ENCODE measurements around the gene ARHGAP22. TPM values are rescaled to one million over a fixed set of nuclear protein-coding genes. Genes with fewer than 3 reads are reported as not detected.
A peak's percentile ranks its signal among the peaks of the same experiment; 100 is the strongest.

The ARHGAP22 gene
- total and polyA plus RNA-seq, 2 experiments from 2014 or later = 3.2 to 7.8 TPM

DNA sequence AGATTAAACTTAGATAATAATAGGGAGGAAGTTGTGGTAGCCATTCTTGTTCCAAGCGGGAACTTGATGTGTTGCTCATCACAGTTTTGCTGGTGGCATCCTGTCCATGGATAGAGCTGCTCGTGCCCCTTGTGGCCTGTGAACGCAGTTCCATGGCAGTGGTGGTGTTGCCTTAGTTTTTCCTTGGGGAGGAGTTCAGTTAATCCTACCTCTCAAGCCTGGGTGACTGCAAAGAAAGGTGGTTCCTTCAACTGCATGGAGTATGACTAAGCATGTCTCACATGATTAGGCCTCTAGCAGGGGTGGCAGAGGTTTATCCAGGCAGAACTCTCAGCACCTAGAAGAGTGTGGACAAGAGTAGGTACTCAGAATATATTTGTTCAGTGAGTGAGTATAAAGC is 198.7 kb downstream of the ARHGAP22 start:
- peak in 1 of 2 donors; percentile 10 for DNase-seq (ENCODE audit: low read depth in 1 of 2, low spot score in 1 of 2)
- Histone ChIP-seq H3K36me3 (peaks cover 7% of the 10 kb centered on the region), H3K4me3 (no peak overlapping the region), H3K9me3 (ENCODE audit: low read depth) (no peaks in the 10 kb centered on the region), H3K27me3 (no peaks in the 10 kb centered on the region), H3K4me1 (ENCODE audit: low read depth) (no peaks in the 10 kb centered on the region), H3K27ac (no peak overlapping the region)
- TF ChIP-seq, protein P1, sequence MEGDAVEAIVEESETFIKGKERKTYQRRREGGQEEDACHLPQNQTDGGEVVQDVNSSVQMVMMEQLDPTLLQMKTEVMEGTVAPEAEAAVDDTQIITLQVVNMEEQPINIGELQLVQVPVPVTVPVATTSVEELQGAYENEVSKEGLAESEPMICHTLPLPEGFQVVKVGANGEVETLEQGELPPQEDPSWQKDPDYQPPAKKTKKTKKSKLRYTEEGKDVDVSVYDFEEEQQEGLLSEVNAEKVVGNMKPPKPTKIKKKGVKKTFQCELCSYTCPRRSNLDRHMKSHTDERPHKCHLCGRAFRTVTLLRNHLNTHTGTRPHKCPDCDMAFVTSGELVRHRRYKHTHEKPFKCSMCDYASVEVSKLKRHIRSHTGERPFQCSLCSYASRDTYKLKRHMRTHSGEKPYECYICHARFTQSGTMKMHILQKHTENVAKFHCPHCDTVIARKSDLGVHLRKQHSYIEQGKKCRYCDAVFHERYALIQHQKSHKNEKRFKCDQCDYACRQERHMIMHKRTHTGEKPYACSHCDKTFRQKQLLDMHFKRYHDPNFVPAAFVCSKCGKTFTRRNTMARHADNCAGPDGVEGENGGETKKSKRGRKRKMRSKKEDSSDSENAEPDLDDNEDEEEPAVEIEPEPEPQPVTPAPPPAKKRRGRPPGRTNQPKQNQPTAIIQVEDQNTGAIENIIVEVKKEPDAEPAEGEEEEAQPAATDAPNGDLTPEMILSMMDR (IDR thresholded peaks at IDR 0.05; ENCODE audit: low read depth, low read length) = no peak

- Histone ChIP-seq H3K27me3 (no peaks in the 10 kb centered on the region), H3K9me3 (ENCODE audit: low read depth) (no peaks in the 10 kb centered on the region), H3K27ac (no peak overlapping the region), H3K36me3 (no peaks in the 10 kb centered on the region), H3K4me1 (ENCODE audit: low read depth) (peaks cover 7% of the 10 kb centered on the region), H3K4me3 (no peak overlapping the region)
- TF ChIP-seq, protein P1 (IDR thresholded peaks at IDR 0.05; ENCODE audit: low read depth, low read length) = no peak
- DNase-seq (ENCODE audit: low read depth in 1 of 2, low spot score in 1 of 2) = peak in 1 of 2 donors; percentile 92
Observed at GRCh38 chr10:48404646-48405045, 200.2 kb downstream of the ARHGAP22 start.

GRCh38 chr10:48400850-48401220 is 204.0 kb downstream of the ARHGAP22 start:
- Histone ChIP-seq H3K36me3 (no peaks in the 10 kb centered on the region), H3K9me3 (ENCODE audit: low read depth) (no peaks in the 10 kb centered on the region), H3K4me1 (ENCODE audit: low read depth) (peaks cover 16% of the 10 kb centered on the region), H3K4me3 (no peak overlapping the region), H3K27ac (no peak overlapping the region), H3K27me3 (no peaks in the 10 kb centered on the region)
- TF ChIP-seq, protein P1 (IDR thresholded peaks at IDR 0.05; ENCODE audit: low read depth, low read length) = no peak
- no peak for DNase-seq (ENCODE audit: low read depth in 1 of 2, low spot score in 1 of 2)

- TF ChIP-seq, protein P1 (IDR thresholded peaks at IDR 0.05; ENCODE audit: low read depth, low read length) = no peak
- Histone ChIP-seq H3K27ac (no peak overlapping the region), H3K27me3 (no peaks in the 10 kb centered on the region), H3K4me3 (no peak overlapping the region), H3K36me3 (no peaks in the 10 kb centered on the region), H3K9me3 (ENCODE audit: low read depth) (no peaks in the 10 kb centered on the region), H3K4me1 (ENCODE audit: low read depth) (peaks cover 16% of the 10 kb centered on the region)
- no peak for DNase-seq (ENCODE audit: low read depth in 1 of 2, low spot score in 1 of 2)
Observed at GRCh38 chr10:48400129-48400849, 204.6 kb downstream of the ARHGAP22 start.

GRCh38 chr10:48399551-48399950 is 205.3 kb downstream of the ARHGAP22 start:
- DNase-seq (ENCODE audit: low read depth in 1 of 2, low spot score in 1 of 2) = no peak
- Histone ChIP-seq H3K9me3 (ENCODE audit: low read depth) (no peaks in the 10 kb centered on the region), H3K27ac (peak overlapping the region; percentile 51), H3K36me3 (no peaks in the 10 kb centered on the region), H3K4me1 (ENCODE audit: low read depth) (peaks cover 16% of the 10 kb centered on the region), H3K4me3 (no peak overlapping the region), H3K27me3 (no peaks in the 10 kb centered on the region)
- TF ChIP-seq, protein P1 (IDR thresholded peaks at IDR 0.05; ENCODE audit: low read depth, low read length) = no peak
